GM12878 (cell line): ENCODE results near the gene MAGI2. TPM values are rescaled to one million over a fixed set of nuclear protein-coding genes. Genes with fewer than 3 reads are reported as not detected.

Experiments used
- ATAC-seq: fragments of 200-7000 bp; cut with Tn5 transposase; 3 replicates; pipeline ENCODE4 v1.9.1; 2020; ENCODE audit warnings: mild to moderate bottlenecking, moderate library complexity
- BruUV-seq: library from RNA; stranded (reverse); fragments of 400-500 nt; replicated peaks from 2 replicates; lab custom pipeline; 2021; lab: Mats Ljungman, UMichigan
- CTCF ChIA-PET: fragments of 300-600 bp; sonication (Branson Sonifier 250); formaldehyde crosslinking; extraction: SDS; loops from one replicate; lab custom pipeline; 2021; ENCODE audit warnings: inconsistent platforms; lab: Yijun Ruan, JAX
- POLR2A ChIA-PET: fragments of 350-600 bp; formaldehyde crosslinking; extraction: SDS; loops from one replicate; lab custom pipeline; 2021; ENCODE audit warnings: inconsistent platforms; lab: Charles Lee
- RAD21 ChIA-PET: fragments of 300-600 bp; sonication (Branson Sonifier 250); formaldehyde crosslinking; loops from one replicate; lab custom pipeline; 2023; ENCODE audit warnings: antibody characterized with exemption; ENCODE audit not compliant: unreplicated experiment; lab: Charles Lee
- SMC1A ChIA-PET: fragments of 300-600 bp; sonication (Branson Sonifier 250); formaldehyde crosslinking; loops from one replicate; lab custom pipeline; 2023; ENCODE audit not compliant: unreplicated experiment, uncharacterized antibody; lab: Charles Lee
- DNase-seq: peaks from one replicate; pipeline ENCODE4 v3.0.0-alpha.2; 2011; ENCODE audit warnings: low read depth, low spot score
- FAIRE-seq: peaks from 3 replicates; lab custom pipeline; 2011; peaks lifted over from hg19 to GRCh38; lab: Jason Lieb, UNC
- H2AFZ ChIP-seq: 2 replicates; pipeline ENCODE4 v1.6.0; 2011; ENCODE audit warnings: low read depth, low read length, control low read depth; ENCODE audit not compliant: control insufficient read depth
- H3K27ac ChIP-seq: 2 replicates; pipeline ENCODE4 v1.5.1; 2011; ENCODE audit warnings: control low read depth; ENCODE audit not compliant: control insufficient read depth, insufficient read depth
- H3K27me3 ChIP-seq, 2 experiments: replicated peaks in 1 of 2; 2 replicates each; pipeline versions ENCODE4 v1.6.0 to v1.6.1; 2011; ENCODE audit warnings: low read length in 1 of 2; ENCODE audit not compliant: control insufficient read depth in 2 of 2, insufficient read depth in 2 of 2
- H3K36me3 ChIP-seq, 2 experiments: 2 replicates each; pipeline ENCODE4 v1.5.1; 2011; ENCODE audit warnings: low read length in 1 of 2; ENCODE audit not compliant: control insufficient read depth in 2 of 2, insufficient read depth in 2 of 2
- H3K4me1 ChIP-seq: 2 replicates; pipeline ENCODE4 v1.6.1; 2011; ENCODE audit warnings: mild to moderate bottlenecking, low read length, moderate library complexity, mixed read lengths; ENCODE audit not compliant: control insufficient read depth, insufficient read depth
- H3K4me2 ChIP-seq: 2 replicates; pipeline ENCODE4 v1.6.0; 2011; ENCODE audit warnings: control low read depth; ENCODE audit not compliant: control insufficient read depth, insufficient read depth
- H3K4me3 ChIP-seq: fragments of 200-600 bp; sonication (generic); 2 replicates; pipeline ENCODE4 v1.5.1; 2016
- H3K79me2 ChIP-seq: 2 replicates; pipeline ENCODE4 v1.6.0; 2011; ENCODE audit warnings: low read length; ENCODE audit not compliant: control insufficient read depth, insufficient read depth
- H3K9ac ChIP-seq: 2 replicates; pipeline ENCODE4 v1.8.0; 2011; ENCODE audit warnings: low read length, control low read depth, mixed read lengths; ENCODE audit not compliant: control insufficient read depth, insufficient read depth
- H3K9me3 ChIP-seq: replicated peaks from 3 replicates; pipeline ENCODE4 v1.5.1; 2011; ENCODE audit warnings: mild to moderate bottlenecking, low read length; ENCODE audit not compliant: control insufficient read depth, insufficient read depth
- H4K20me1 ChIP-seq: 2 replicates; pipeline ENCODE4 v1.6.0; 2011; ENCODE audit not compliant: control insufficient read depth, insufficient read depth
- BRCA1 ChIP-seq: IDR thresholded peaks from 2 replicates; pipeline ENCODE4 v1.6.1; 2011; ENCODE audit warnings: low read depth, low read length, improper control_type of control experiment
- CHD2 ChIP-seq: IDR thresholded peaks from 2 replicates; pipeline ENCODE4 v1.6.1; 2011; ENCODE audit warnings: low read depth, low read length, improper control_type of control experiment, borderline replicate concordance
- CREB1 ChIP-seq: IDR thresholded peaks from 2 replicates; pipeline ENCODE4 v1.6.1; 2012; ENCODE audit warnings: low read depth, mild to moderate bottlenecking, inconsistent platforms
- CTCF ChIP-seq, 3 experiments: IDR thresholded peaks in 2 of 3; conservative IDR thresholded peaks in 1 of 3; 2 replicates each; pipeline ENCODE4 v1.5.1; 2011; ENCODE audit warnings: low read depth in 3 of 3, low read length in 3 of 3, mild to moderate bottlenecking in 3 of 3, control low read depth in 2 of 3, moderate library complexity in 2 of 3, inconsistent platforms in 1 of 3, mixed read lengths in 1 of 3; ENCODE audit not compliant: control insufficient read depth in 2 of 3, insufficient read depth in 1 of 3; ENCODE audit errors: extremely low read depth in 1 of 3
- MEF2B ChIP-seq: fragments of 450-650 bp; IDR thresholded peaks from 2 replicates; pipeline ENCODE4 v1.6.1; 2018; ENCODE audit warnings: mild to moderate bottlenecking, moderate library complexity; ENCODE audit not compliant: partially characterized antibody, poor library complexity, severe bottlenecking
- NFXL1 ChIP-seq: fragments of 450-650 bp; IDR thresholded peaks from 2 replicates; pipeline ENCODE4 v1.6.1; 2017; ENCODE audit warnings: antibody characterized with exemption, mild to moderate bottlenecking, borderline replicate concordance
- NR2C2 ChIP-seq: IDR thresholded peaks from 2 replicates; pipeline ENCODE4 v1.6.1; 2011; ENCODE audit warnings: borderline replicate concordance, low read depth; ENCODE audit not compliant: control insufficient read depth, insufficient read length
- PBX3 ChIP-seq: IDR thresholded peaks from 2 replicates; pipeline ENCODE4 v1.6.1; 2011; ENCODE audit warnings: mild to moderate bottlenecking, low read depth, low read length, moderate library complexity; ENCODE audit not compliant: insufficient replicate concordance
- POLR2AphosphoS5 ChIP-seq: IDR thresholded peaks from 2 replicates; pipeline ENCODE4 v1.6.1; 2011; ENCODE audit warnings: mild to moderate bottlenecking, low read length, inconsistent platforms
- POU2F2 ChIP-seq: IDR thresholded peaks from 3 replicates; pipeline ENCODE4 v1.6.1; 2011; ENCODE audit warnings: low read depth, mild to moderate bottlenecking, low read length, borderline replicate concordance
- RCOR1 ChIP-seq: conservative IDR thresholded peaks from 2 replicates; pipeline ENCODE4 v1.6.1; 2012; ENCODE audit warnings: low read depth, low read length, improper control_type of control experiment
- SMAD1 ChIP-seq: fragments of 450-650 bp; IDR thresholded peaks from 2 replicates; pipeline ENCODE4 v1.6.1; 2018; ENCODE audit warnings: mild to moderate bottlenecking, low read depth; ENCODE audit not compliant: partially characterized antibody
- SUZ12 ChIP-seq: fragments of 200-600 bp; sonication (generic); IDR thresholded peaks from one replicate; pipeline ENCODE4 v1.6.1; 2018; ENCODE audit warnings: antibody characterized with exemption, mild to moderate bottlenecking; ENCODE audit not compliant: unreplicated experiment
- USF2 ChIP-seq: IDR thresholded peaks from 2 replicates; pipeline ENCODE4 v1.6.1; 2011; ENCODE audit warnings: low read depth, low read length, improper control_type of control experiment, borderline replicate concordance
- YY1 ChIP-seq: IDR thresholded peaks from 2 replicates; pipeline ENCODE4 v1.6.1; 2011; ENCODE audit warnings: low read depth, mild to moderate bottlenecking, low read length
- WGBS: methylation state at CpG from one replicate; pipeline ENCODE4 v1.1.6; 2016; ENCODE audit warnings: low lambda C conversion rate; ENCODE audit not compliant: insufficient replicate concordance, insufficient coverage; ENCODE audit errors: missing lambda C conversion rate; 5-methylcytosine and 5-hydroxymethylcytosine counted together
- in situ Hi-C: fragments of 300-500 bp; cut with MboI; formaldehyde crosslinking; loops from 9 replicates; pipeline ENCODE4 v1.14.3; 2018; ENCODE audit warnings: mixed read lengths
- intact Hi-C: fragments of 100-400 bp; cut with micrococcal nuclease; formaldehyde crosslinking; loops from one replicate; pipeline ENCODE4 v1.14.2; 2022; ENCODE audit not compliant: unreplicated experiment
- polyA plus RNA-seq, 11 experiments: library from polyadenylated mRNA; depleted of rRNA in 4 of 11; unstranded in 6 of 11; stranded (reverse) in 5 of 11; fragments of >200 nt; fragmentation: Nextera tagmentation in 4 of 11; fragmentation: Illumina TruSeq in 1 of 11; extraction: Ambion mirVana in 4 of 11; extraction: Trizol in 1 of 11; gene quantifications; 1 replicate in 1 of 11; 2 replicates in 10 of 11; pipeline versions ENCODE4 v1.2.1 to v1.2.3, GENCODE V29; 2011 to 2016; ENCODE audit warnings: inconsistent platforms in 2 of 11, missing spikeins in 2 of 11, low read depth in 1 of 11
- total RNA-seq, 4 experiments: library from RNA; depleted of rRNA in 3 of 4; stranded (reverse); fragments of >200 nt in 3 of 4; fragmentation: Illumina TruSeq in 1 of 4; extraction: Trizol in 1 of 4; gene quantifications; 2 replicates each; pipeline versions ENCODE4 v1.2.1 to v1.2.3, GENCODE V29; 2013 to 2021

Gene MAGI2
- total and polyA plus RNA-seq, 10 of the 15 experiments (the other 5 are each of a cell fraction or from before 2014, with no cell fraction given), result 0.01 to 0.31 (median 0.05) TPM; not detected in 2

GRCh38 chr7:78398576-78398975 is 1054.9 kb downstream of the MAGI2 start:
- no peaks in the 10 kb centered on the region for H3K9me3 ChIP-seq

More at GRCh38 chr7:78398576-78398975, 1054.9 kb downstream of the MAGI2 start:
- no peak overlapping the region for H3K27ac ChIP-seq
- H3K9ac ChIP-seq, result no peak overlapping the region
- TF ChIP-seq POU2F2, result no peak
- TF ChIP-seq RCOR1, result no peak
- TF ChIP-seq NR2C2, result no peak
- no peak for TF ChIP-seq YY1
- TF ChIP-seq NFXL1, result no peak
- TF ChIP-seq USF2, result no peak
- no peak for TF ChIP-seq CHD2
- no peak for TF ChIP-seq CTCF (IDR thresholded peaks at IDR 0.05 in 2 of 3, conservative IDR thresholded peaks at IDR 0.05 in 1 of 3; ENCODE audit: control insufficient read depth in 2 of 3, extremely low read depth in 1 of 3, insufficient read depth in 1 of 3, low read depth in 3 of 3, low read length in 3 of 3)
- no peak for TF ChIP-seq SUZ12
- TF ChIP-seq PBX3, result no peak
- no peak for TF ChIP-seq BRCA1
- no peak for TF ChIP-seq SMAD1
- no peak for TF ChIP-seq POLR2AphosphoS5
- no peak for TF ChIP-seq MEF2B
- TF ChIP-seq CREB1, result no peak
- intact Hi-C loops (no loop called here), in situ Hi-C loops (no loop called here)
- SMC1A ChIA-PET, result no interaction called here
- POLR2A ChIA-PET, result no interaction called here
- CTCF ChIA-PET, result no interaction called here
- no peak overlapping the region for H2AFZ ChIP-seq
- H3K4me2 ChIP-seq, result no peak overlapping the region
- RAD21 ChIA-PET, result no interaction called here
- no peaks in the 10 kb centered on the region for H3K79me2 ChIP-seq
- H3K36me3 ChIP-seq, result no peaks in the 10 kb centered on the region
- DNase-seq (no peak), ATAC-seq (no peak), FAIRE-seq (no peak)
- 0% methylated on average over 2 of the region's 2 CpGs for WGBS
- H4K20me1 ChIP-seq, result no peaks in the 10 kb centered on the region
- no peaks in the 10 kb centered on the region for H3K4me1 ChIP-seq
- no peak overlapping the region for H3K4me3 ChIP-seq
- no peaks in the 10 kb centered on the region; a peak in 1 of 4 replicates for H3K27me3 ChIP-seq
- BruUV-seq, result no TSS peak
